Sigmoid colon (tissue), 7 donors: ENCODE measurements around the gene FBXO42. TPM values are rescaled to one million over a fixed set of nuclear protein-coding genes. Genes with fewer than 3 reads are reported as not detected.

Source experiments
- DNase-seq: peaks from one replicate; pipeline ENCODE4 v3.0.0-alpha.2; 2019
- H3K27ac ChIP-seq, 4 donors: fragments of 200-600 bp; sonication (generic); one replicate each; pipeline ENCODE4 v1.5.1; 2016 to 2019; ENCODE audit warnings: mild to moderate bottlenecking in 1 of 4
- H3K27me3 ChIP-seq, 3 donors: fragments of 200-600 bp; sonication (generic); one replicate each; pipeline ENCODE4 v1.5.1; 2019; ENCODE audit warnings: mild to moderate bottlenecking in 1 of 3
- H3K36me3 ChIP-seq, 4 donors: fragments of 200-600 bp; sonication (generic); one replicate each; pipeline ENCODE4 v1.5.1; 2016 to 2019
- H3K4me1 ChIP-seq, 4 donors: fragments of 200-600 bp; sonication (generic); one replicate each; pipeline ENCODE4 v1.5.1; 2017 to 2019
- H3K4me3 ChIP-seq, 4 donors: fragments of 200-600 bp; sonication (generic); one replicate each; pipeline ENCODE4 v1.5.1; 2017 to 2019; ENCODE audit warnings: mild to moderate bottlenecking in 2 of 4, moderate library complexity in 1 of 4
- H3K9me3 ChIP-seq, 4 donors: fragments of 200-600 bp in 3 of 4; sonication (generic) in 3 of 4; one replicate each; pipeline versions ENCODE4 v1.5.1 to v1.6.1; 2013 to 2019
- CTCF ChIP-seq, 4 experiments: fragments of 450-650 bp in 3 of 4; fragments of 200-600 bp in 1 of 4; IDR thresholded peaks; one replicate each; pipeline ENCODE4 v1.5.1; 2016 to 2019; ENCODE audit warnings: antibody characterized with exemption in 4 of 4, mild to moderate bottlenecking in 3 of 4, moderate library complexity in 2 of 4
- EP300 ChIP-seq, 4 donors: sonication (generic); formaldehyde crosslinking; IDR thresholded peaks; one replicate each; pipeline ENCODE4 v1.6.1; 2017; ENCODE audit warnings: antibody characterized with exemption in 4 of 4
- POLR2A ChIP-seq, 2 donors: fragments of 450-650 bp; IDR thresholded peaks; one replicate each; pipeline ENCODE4 v1.6.1; 2016; ENCODE audit warnings: antibody characterized with exemption in 2 of 2, mild to moderate bottlenecking in 2 of 2, moderate library complexity in 2 of 2
- POLR2AphosphoS5 ChIP-seq, 4 donors: sonication (generic); formaldehyde crosslinking; IDR thresholded peaks; one replicate each; pipeline ENCODE4 v1.6.1; 2017; ENCODE audit warnings: antibody characterized with exemption in 4 of 4
- WGBS, 2 donors: extraction: QIAGEN DNeasy Blood & Tissue Kit; methylation state at CpG; one replicate each; pipeline ENCODE4 v1.1.7; 2013; 5-methylcytosine and 5-hydroxymethylcytosine counted together
- intact Hi-C: fragments of 100-400 bp; cut with DNase I; formaldehyde crosslinking; loops from one replicate; pipeline ENCODE4 v1.15.1; 2023
- polyA plus RNA-seq, 3 donors: library from polyadenylated mRNA; stranded (reverse); fragments of 200-250 nt; gene quantifications; one replicate each; pipeline ENCODE4 v1.2.3, GENCODE V29; 2013
- total RNA-seq, 4 donors: library from RNA; depleted of rRNA; stranded (reverse); fragments of >200 nt; gene quantifications; one replicate each; pipeline ENCODE4 v1.1.0, GENCODE V29; 2016
- donor health status: healthy with polysubstance abuse.
- donor health status: Bipolar disorder and iron deficiency.
- donor health status: healthy.

Gene FBXO42
- total and polyA plus RNA-seq, 7 donors = 8.8 to 29.6 (median 16.6) TPM

GRCh38 chr1:16232316-16232710 is 120.0 kb downstream of the FBXO42 start:
- intact Hi-C loops = no loop called here
- Histone ChIP-seq H3K27me3 (peaks cover 5 to 12% (median 11%) of the 10 kb centered on the region in 3 donors), H3K9me3 (no peaks in the 10 kb centered on the region), H3K4me3 (no peak overlapping the region), H3K27ac (no peak overlapping the region), H3K4me1 (peaks cover 0 to 14% (median 6%) of the 10 kb centered on the region in 4 donors), H3K36me3 (peaks cover 0 to 6% (median 0%) of the 10 kb centered on the region in 4 donors)
- WGBS, 2 donors = 96 to 97% methylated on average over 5 of the region's 5 CpGs
- TF ChIP-seq CTCF (IDR thresholded peaks at IDR 0.05) (no peak), POLR2A (IDR thresholded peaks at IDR 0.05) (no peak), POLR2AphosphoS5 (IDR thresholded peaks at IDR 0.05) (no peak), EP300 (IDR thresholded peaks at IDR 0.05) (no peak)
- DNase-seq = no peak

- intact Hi-C loops = no loop called here
- Histone ChIP-seq H3K36me3 (peaks cover 0 to 6% (median 0%) of the 10 kb centered on the region in 4 donors), H3K9me3 (no peaks in the 10 kb centered on the region), H3K4me3 (no peak overlapping the region), H3K27me3 (peaks cover 12 to 19% (median 18%) of the 10 kb centered on the region in 3 donors), H3K27ac (no peak overlapping the region), H3K4me1 (peaks cover 0 to 16% (median 10%) of the 10 kb centered on the region in 4 donors)
- no peak for DNase-seq
- WGBS, 2 donors = 93 to 95% methylated on average over 35 of the region's 35 CpGs
- TF ChIP-seq CTCF (IDR thresholded peaks at IDR 0.05) (no peak), EP300 (IDR thresholded peaks at IDR 0.05) (no peak), POLR2A (IDR thresholded peaks at IDR 0.05) (no peak), POLR2AphosphoS5 (IDR thresholded peaks at IDR 0.05) (no peak)
Measured at GRCh38 chr1:16231331-16232315, 120.7 kb downstream of the FBXO42 start.

- intact Hi-C loops = no loop called here
- Histone ChIP-seq H3K4me1 (peaks cover 0 to 8% (median 8%) of the 10 kb centered on the region in 4 donors), H3K9me3 (no peaks in the 10 kb centered on the region), H3K4me3 (no peak overlapping the region), H3K27me3 (peaks cover 15 to 28% (median 27%) of the 10 kb centered on the region in 3 donors), H3K27ac (no peak overlapping the region), H3K36me3 (peaks cover 0 to 6% (median 0%) of the 10 kb centered on the region in 4 donors)
- 91 to 92% methylated on average over 13 of the region's 13 CpGs for whole genome bisulfite sequencing, 2 donors
- TF ChIP-seq CTCF (IDR thresholded peaks at IDR 0.05) (no peak), POLR2AphosphoS5 (IDR thresholded peaks at IDR 0.05) (no peak), POLR2A (IDR thresholded peaks at IDR 0.05) (no peak), EP300 (IDR thresholded peaks at IDR 0.05) (no peak)
- DNase-seq = no peak
Measured at GRCh38 chr1:16230744-16231143, 121.5 kb downstream of the FBXO42 start.

- Histone ChIP-seq H3K36me3 (peaks cover 0 to 6% (median 0%) of the 10 kb centered on the region in 4 donors), H3K27me3 (peaks cover 15 to 34% (median 31%) of the 10 kb centered on the region in 3 donors), H3K4me1 (peaks cover 0 to 8% (median 8%) of the 10 kb centered on the region in 4 donors), H3K27ac (no peak overlapping the region), H3K9me3 (no peaks in the 10 kb centered on the region), H3K4me3 (no peak overlapping the region)
- no peak for DNase-seq
- TF ChIP-seq EP300 (IDR thresholded peaks at IDR 0.05) (no peak), POLR2AphosphoS5 (IDR thresholded peaks at IDR 0.05) (no peak), POLR2A (IDR thresholded peaks at IDR 0.05) (no peak), CTCF (IDR thresholded peaks at IDR 0.05) (no peak)
- WGBS, 2 donors = 85 to 88% methylated on average over 13 of the region's 13 CpGs
- intact Hi-C loops = no loop called here
Measured at GRCh38 chr1:16229976-16230740, 122.1 kb downstream of the FBXO42 start.
